Endodermal cell (in vitro differentiated cells): Measurements from ENCODE around the gene RBMS3. TPM values are rescaled to one million over a fixed set of nuclear protein-coding genes. Genes with fewer than 3 reads are reported as not detected.

ENCODE experiments used
- DNase-seq: peaks from one replicate; pipeline ENCODE4 v3.0.0-alpha.2; 2017
- H3K27ac ChIP-seq: 2 replicates; pipeline ENCODE4 v1.5.1; 2013; ENCODE audit warnings: mild to moderate bottlenecking, low read depth, low read length, moderate library complexity
- H3K27me3 ChIP-seq: 2 replicates; pipeline ENCODE4 v1.6.1; 2013; ENCODE audit warnings: mild to moderate bottlenecking, low read length, moderate library complexity; ENCODE audit not compliant: insufficient read depth, control insufficient read depth, poor library complexity, severe bottlenecking
- H3K36me3 ChIP-seq: 2 replicates; pipeline ENCODE4 v1.7.0; 2013; ENCODE audit warnings: mild to moderate bottlenecking, low read length, moderate library complexity; ENCODE audit not compliant: control insufficient read depth, insufficient read depth
- H3K4me1 ChIP-seq: one replicate; pipeline ENCODE4 v1.7.0; 2013; ENCODE audit warnings: low read length; ENCODE audit not compliant: control insufficient read depth, insufficient read depth
- H3K4me3 ChIP-seq: 2 replicates; pipeline ENCODE4 v1.5.1; 2013; ENCODE audit warnings: mild to moderate bottlenecking, low read length, moderate library complexity
- H3K9ac ChIP-seq: 2 replicates; pipeline ENCODE4 v1.6.1; 2013; ENCODE audit warnings: mild to moderate bottlenecking, low read length, moderate library complexity; ENCODE audit not compliant: poor library complexity, severe bottlenecking; ENCODE audit errors: extremely low read depth
- H3K9me3 ChIP-seq: 2 replicates; pipeline ENCODE4 v1.6.1; 2013; ENCODE audit warnings: mild to moderate bottlenecking, low read length, moderate library complexity; ENCODE audit not compliant: control insufficient read depth
- H3K27ac Mint-ChIP-seq: 2 replicates; pipeline ENCODE4 v1.8.0; 2020; ENCODE audit warnings: mixed read lengths
- H3K27me3 Mint-ChIP-seq: 2 replicates; pipeline ENCODE4 v1.8.0; 2021; ENCODE audit warnings: mild to moderate bottlenecking, mixed read lengths; ENCODE audit not compliant: insufficient read depth
- H3K36me3 Mint-ChIP-seq: 2 replicates; pipeline ENCODE4 v1.8.0; 2020; ENCODE audit warnings: low read depth, mixed read lengths
- H3K4me1 Mint-ChIP-seq: 2 replicates; pipeline ENCODE4 v1.8.0; 2020; ENCODE audit warnings: mixed read lengths
- H3K4me3 Mint-ChIP-seq: 2 replicates; pipeline ENCODE4 v1.8.0; 2020; ENCODE audit warnings: mild to moderate bottlenecking, moderate library complexity, mixed read lengths
- H3K9me3 Mint-ChIP-seq: 2 replicates; pipeline ENCODE4 v1.8.0; 2020; ENCODE audit warnings: mild to moderate bottlenecking, mixed read lengths
- WGBS, 2 experiments: methylation state at CpG; one replicate each; pipeline versions ENCODE4 v1.1.5 to v1.1.7; 2013; ENCODE audit warnings: missing lambda C conversion rate in 2 of 2, mixed read lengths in 1 of 2; ENCODE audit not compliant: insufficient coverage in 1 of 2, insufficient read length in 1 of 2; 5-methylcytosine and 5-hydroxymethylcytosine counted together
- total RNA-seq, 2 donors: library from RNA; stranded (reverse); fragmentation: NEBNext Ultra II Directional in 1 of 2; extraction: Animal tissue kit (Norgen Biotek cat#: 25700) in 1 of 2; gene quantifications; 2 replicates in 1 of 2; 3 replicates in 1 of 2; pipeline ENCODE4 v1.2.1, GENCODE V29; 2021
- TF ChIP-seq, protein P1 (sequence below): fragments of 200-600 bp; sonication (generic); conservative IDR thresholded peaks from 2 replicates; pipeline ENCODE4 v1.5.0; 2021; ENCODE audit warnings: antibody characterized with exemption, mild to moderate bottlenecking

RBMS3 gene
- total RNA-seq, 2 donors from 2014 or later: 2.0 to 7.3 TPM

GRCh38 chr3:29693863-29694262 is 413.0 kb downstream of the RBMS3 start:
- H3K36me3 ChIP-seq: no peaks in the 10 kb centered on the region
- H3K4me3 ChIP-seq: no peak overlapping the region
- peak overlapping the region; percentile 79 for H3K27ac ChIP-seq
- H3K9me3 ChIP-seq: no peaks in the 10 kb centered on the region
- 76% methylated on average over 1 of the region's 1 CpG; no CpG with 5 or more reads in 1 of the 2 experiments for WGBS, 2 experiments
- TF ChIP-seq, protein P1, sequence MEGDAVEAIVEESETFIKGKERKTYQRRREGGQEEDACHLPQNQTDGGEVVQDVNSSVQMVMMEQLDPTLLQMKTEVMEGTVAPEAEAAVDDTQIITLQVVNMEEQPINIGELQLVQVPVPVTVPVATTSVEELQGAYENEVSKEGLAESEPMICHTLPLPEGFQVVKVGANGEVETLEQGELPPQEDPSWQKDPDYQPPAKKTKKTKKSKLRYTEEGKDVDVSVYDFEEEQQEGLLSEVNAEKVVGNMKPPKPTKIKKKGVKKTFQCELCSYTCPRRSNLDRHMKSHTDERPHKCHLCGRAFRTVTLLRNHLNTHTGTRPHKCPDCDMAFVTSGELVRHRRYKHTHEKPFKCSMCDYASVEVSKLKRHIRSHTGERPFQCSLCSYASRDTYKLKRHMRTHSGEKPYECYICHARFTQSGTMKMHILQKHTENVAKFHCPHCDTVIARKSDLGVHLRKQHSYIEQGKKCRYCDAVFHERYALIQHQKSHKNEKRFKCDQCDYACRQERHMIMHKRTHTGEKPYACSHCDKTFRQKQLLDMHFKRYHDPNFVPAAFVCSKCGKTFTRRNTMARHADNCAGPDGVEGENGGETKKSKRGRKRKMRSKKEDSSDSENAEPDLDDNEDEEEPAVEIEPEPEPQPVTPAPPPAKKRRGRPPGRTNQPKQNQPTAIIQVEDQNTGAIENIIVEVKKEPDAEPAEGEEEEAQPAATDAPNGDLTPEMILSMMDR: no peak
- H3K4me3 Mint-ChIP-seq: no peak overlapping the region
- peaks cover 5% of the 10 kb centered on the region for H3K4me1 Mint-ChIP-seq
- peaks cover 7% of the 10 kb centered on the region for H3K4me1 ChIP-seq
- no peaks in the 10 kb centered on the region for H3K36me3 Mint-ChIP-seq
- no peaks in the 10 kb centered on the region for H3K9me3 Mint-ChIP-seq
- no peaks in the 10 kb centered on the region for H3K27me3 Mint-ChIP-seq
- H3K9ac ChIP-seq: peak overlapping the region; percentile 15
- no peaks in the 10 kb centered on the region for H3K27me3 ChIP-seq
- H3K27ac Mint-ChIP-seq: peak overlapping the region; percentile 87
- DNase-seq: peak; percentile 70

DNA sequence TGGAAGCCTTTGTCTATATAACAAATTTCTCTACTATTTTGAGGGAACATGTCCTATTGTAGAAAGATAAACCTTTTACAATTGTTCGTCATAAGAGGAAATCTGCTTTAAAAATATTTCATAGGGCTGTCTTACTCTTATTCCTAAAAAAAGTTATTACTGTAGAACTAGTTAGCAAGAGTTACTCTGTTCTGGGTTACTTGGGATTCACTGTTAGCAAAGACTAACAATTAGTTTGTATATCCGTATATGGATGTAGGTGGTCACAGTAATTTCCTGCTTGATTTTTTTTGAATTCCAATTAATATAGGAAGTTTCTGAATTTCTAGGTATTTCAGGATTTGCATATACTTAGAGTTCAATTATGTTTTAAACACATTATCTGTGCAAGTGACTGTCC is 413.5 kb downstream of the RBMS3 start:
- DNase-seq: no peak
- peaks cover 5% of the 10 kb centered on the region for H3K4me1 Mint-ChIP-seq
- H3K36me3 Mint-ChIP-seq: no peaks in the 10 kb centered on the region
- Histone ChIP-seq H3K27me3 (no peaks in the 10 kb centered on the region), H3K9me3 (no peaks in the 10 kb centered on the region), H3K9ac (peak overlapping the region; percentile 15), H3K4me1 (peaks cover 7% of the 10 kb centered on the region), H3K36me3 (no peaks in the 10 kb centered on the region), H3K4me3 (no peak overlapping the region), H3K27ac (peak overlapping the region; percentile 79)
- peak overlapping the region; percentile 87 for H3K27ac Mint-ChIP-seq
- 57 to 81% methylated on average over 1 to 2 of the region's 2 CpGs for WGBS, 2 experiments
- TF ChIP-seq, protein P1: no peak
- no peaks in the 10 kb centered on the region for H3K27me3 Mint-ChIP-seq
- H3K4me3 Mint-ChIP-seq: no peak overlapping the region
- H3K9me3 Mint-ChIP-seq: no peaks in the 10 kb centered on the region

DNA sequence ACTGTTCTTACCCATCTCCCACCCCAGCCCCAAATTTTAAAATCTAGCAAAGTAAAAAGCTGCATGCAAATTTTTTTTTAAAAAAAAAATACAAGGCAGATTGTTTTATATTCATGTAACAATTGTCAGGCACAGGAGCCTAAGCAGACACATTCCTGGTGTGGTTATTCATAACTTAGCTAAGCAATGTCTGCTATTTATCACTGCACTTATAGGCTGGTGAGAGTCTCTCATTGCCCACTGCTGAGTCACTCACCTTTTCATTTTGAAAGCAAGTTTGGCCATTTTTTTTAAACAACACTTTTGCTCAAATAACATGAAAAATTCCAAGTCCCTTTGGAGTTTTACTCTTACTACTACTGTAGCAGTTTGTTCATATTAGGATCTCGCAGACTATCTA is 413.9 kb downstream of the RBMS3 start:
- Histone ChIP-seq H3K9me3 (peaks cover 2% of the 10 kb centered on the region), H3K9ac (no peak overlapping the region), H3K4me3 (no peak overlapping the region), H3K36me3 (no peaks in the 10 kb centered on the region), H3K27me3 (no peaks in the 10 kb centered on the region), H3K4me1 (peaks cover 7% of the 10 kb centered on the region), H3K27ac (peak overlapping the region; percentile 79)
- no peaks in the 10 kb centered on the region for H3K27me3 Mint-ChIP-seq
- TF ChIP-seq, protein P1: no peak
- 100% methylated on average over 1 of the region's 1 CpG; no CpG with 5 or more reads in 1 of the 2 experiments for WGBS, 2 experiments
- H3K9me3 Mint-ChIP-seq: no peaks in the 10 kb centered on the region
- no peaks in the 10 kb centered on the region for H3K36me3 Mint-ChIP-seq
- H3K4me3 Mint-ChIP-seq: no peak overlapping the region
- no peak for DNase-seq
- H3K27ac Mint-ChIP-seq: peak overlapping the region; percentile 70
- H3K4me1 Mint-ChIP-seq: peaks cover 5% of the 10 kb centered on the region
